Measurements from ENCODE around the gene CLASRP. TPM values are rescaled to one million over a fixed set of nuclear protein-coding genes. Genes with fewer than 3 reads are reported as not detected.

The CLASRP gene
- total RNA-seq, 1 experiment from 2014 or later, result 79.9 TPM

GRCh38 chr19:45058622-45059159, 19.8 kb downstream of the CLASRP start:
- Histone ChIP-seq H3K27me3 (ENCODE audit: insufficient read depth, low read length) (no peaks in the 10 kb centered on the region), H3K4me2 (ENCODE audit: low read length) (no peak overlapping the region), H3K36me3 (ENCODE audit: control insufficient read depth in 1 of 2, insufficient read depth in 2 of 2, low read length in 2 of 2) (peaks cover 51 to 54% of the 10 kb centered on the region in 2 experiments; a peak in 3 of 4 replicates), H3K4me1 (ENCODE audit: control insufficient read depth in 1 of 2, insufficient read depth in 2 of 2, low read length in 2 of 2) (no peaks in the 10 kb centered on the region), H3K9ac (ENCODE audit: low read length) (no peak overlapping the region), H3K9me2 (ENCODE audit: insufficient read depth) (no peaks in the 10 kb centered on the region), H3K4me3 (replicated peaks in 1 of 2; ENCODE audit: low read depth in 1 of 2, low read length in 2 of 2) (no peak overlapping the region), H2AFZ (ENCODE audit: low read depth, low read length, poor library complexity, severe bottlenecking) (no peak overlapping the region), H3K27ac (ENCODE audit: low read depth, low read length) (no peak overlapping the region), H4K20me1 (ENCODE audit: insufficient read depth) (no peaks in the 10 kb centered on the region), H3K79me2 (ENCODE audit: insufficient read depth, low read length) (peaks cover 21% of the 10 kb centered on the region), H3K9me3 (ENCODE audit: control insufficient read depth in 1 of 2, insufficient read depth in 1 of 2, low read depth in 1 of 2, low read length in 2 of 2) (no peaks in the 10 kb centered on the region)
- TF ChIP-seq ATF3 (IDR thresholded peaks at IDR 0.05), result no peak
- no peak for TF ChIP-seq CEBPB (IDR thresholded peaks at IDR 0.05; ENCODE audit: low read depth)
- TF ChIP-seq TCF7L2 (IDR thresholded peaks at IDR 0.05; ENCODE audit: borderline replicate concordance, extremely low read depth, insufficient read depth, insufficient read length), result no peak
- no peak for TF ChIP-seq EGR1 (IDR thresholded peaks at IDR 0.05; ENCODE audit: low read depth)
- no peak for TF ChIP-seq SRF (IDR thresholded peaks at IDR 0.05; ENCODE audit: low read depth)
- TF ChIP-seq, protein P1, sequence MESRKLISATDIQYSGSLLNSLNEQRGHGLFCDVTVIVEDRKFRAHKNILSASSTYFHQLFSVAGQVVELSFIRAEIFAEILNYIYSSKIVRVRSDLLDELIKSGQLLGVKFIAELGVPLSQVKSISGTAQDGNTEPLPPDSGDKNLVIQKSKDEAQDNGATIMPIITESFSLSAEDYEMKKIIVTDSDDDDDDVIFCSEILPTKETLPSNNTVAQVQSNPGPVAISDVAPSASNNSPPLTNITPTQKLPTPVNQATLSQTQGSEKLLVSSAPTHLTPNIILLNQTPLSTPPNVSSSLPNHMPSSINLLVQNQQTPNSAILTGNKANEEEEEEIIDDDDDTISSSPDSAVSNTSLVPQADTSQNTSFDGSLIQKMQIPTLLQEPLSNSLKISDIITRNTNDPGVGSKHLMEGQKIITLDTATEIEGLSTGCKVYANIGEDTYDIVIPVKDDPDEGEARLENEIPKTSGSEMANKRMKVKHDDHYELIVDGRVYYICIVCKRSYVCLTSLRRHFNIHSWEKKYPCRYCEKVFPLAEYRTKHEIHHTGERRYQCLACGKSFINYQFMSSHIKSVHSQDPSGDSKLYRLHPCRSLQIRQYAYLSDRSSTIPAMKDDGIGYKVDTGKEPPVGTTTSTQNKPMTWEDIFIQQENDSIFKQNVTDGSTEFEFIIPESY (IDR thresholded peaks at IDR 0.05; ENCODE audit: extremely low read depth, insufficient replicate concordance, low read length), result no peak
- no peak for TF ChIP-seq CBX3 (IDR thresholded peaks at IDR 0.05; ENCODE audit: low read depth)
- TF ChIP-seq RAD21 (IDR thresholded peaks at IDR 0.05; ENCODE audit: low read depth), result no peak
- no peak for TF ChIP-seq ZFX (IDR thresholded peaks at IDR 0.05)
- TF ChIP-seq REST (IDR thresholded peaks at IDR 0.05; ENCODE audit: low read depth), result no peak
- no peak for TF ChIP-seq JUND (IDR thresholded peaks at IDR 0.05)
- TF ChIP-seq SP1 (IDR thresholded peaks at IDR 0.05; ENCODE audit: low read depth), result no peak
- no peak for TF ChIP-seq EZH2phosphoT487 (IDR thresholded peaks at IDR 0.05; ENCODE audit: borderline replicate concordance)
- no peak for TF ChIP-seq ZNF274 (IDR thresholded peaks at IDR 0.05; ENCODE audit: low read depth, low read length)
- DNase-seq (ENCODE audit: low read depth, low spot score), result no peak
- RAD21 ChIA-PET (ENCODE audit: low non-redundant PET in 1 of 2, low total read pairs in 2 of 2, uncharacterized antibody in 2 of 2, unreplicated experiment in 2 of 2), result no interaction called here
- ATAC-seq, result no peak
- BruUV-seq (replicated peaks), result no TSS peak
- CTCF ChIA-PET, result interaction anchor here (1.0 to 1.4 kb wide), 12 partner anchors 14 to 335 kb away, joined by 3 to 18 read pairs (median 5); partner anchors contain the start of genes CLASRP, PPP1R37 and TOMM40
- intact Hi-C loops (cut with micrococcal nuclease), result loop anchor here (1.0 to 5.0 kb wide), 2 partner anchors 69 to 156 kb away; no protein-coding TSS in a partner anchor
- POLR2A ChIA-PET, result no interaction called here

Data from HCT116 (cell line).